ENCODE measurements around the gene FUT8.

The FUT8 gene

GRCh38 chr14:65728604-65729003 is 316.1 kb downstream of the FUT8 start:
- DNase-seq = no peak

- DNase-seq = no peak
These were observed 317.0 kb downstream of the FUT8 start for GRCh38 chr14:65729566-65729965.

- no peak for DNase-seq
These were observed 319.5 kb downstream of the FUT8 start for GRCh38 chr14:65731933-65732506.

DNA sequence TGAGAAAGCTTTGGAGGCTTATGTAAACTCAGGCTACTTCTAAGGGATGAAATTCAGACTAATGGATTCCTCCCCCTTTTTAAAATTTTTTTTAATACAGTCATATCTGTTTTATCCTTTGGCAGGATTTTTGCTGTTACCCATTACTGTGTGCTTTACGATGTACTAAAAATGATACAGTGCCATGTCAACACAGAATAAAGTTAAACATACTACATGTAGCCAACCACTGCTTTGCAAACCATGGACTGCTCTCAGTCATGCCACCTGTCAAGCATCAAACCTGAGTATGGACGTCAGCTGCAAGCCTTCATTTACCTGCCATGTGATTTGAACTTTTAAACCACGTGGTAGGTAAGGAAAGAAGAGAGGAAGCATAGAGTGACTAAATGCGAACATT is 325.8 kb downstream of the FUT8 start:
- DNase-seq = no peak

GRCh38 chr14:65745396-65746190 is 333.1 kb downstream of the FUT8 start:
- DNase-seq = no peak

DNA sequence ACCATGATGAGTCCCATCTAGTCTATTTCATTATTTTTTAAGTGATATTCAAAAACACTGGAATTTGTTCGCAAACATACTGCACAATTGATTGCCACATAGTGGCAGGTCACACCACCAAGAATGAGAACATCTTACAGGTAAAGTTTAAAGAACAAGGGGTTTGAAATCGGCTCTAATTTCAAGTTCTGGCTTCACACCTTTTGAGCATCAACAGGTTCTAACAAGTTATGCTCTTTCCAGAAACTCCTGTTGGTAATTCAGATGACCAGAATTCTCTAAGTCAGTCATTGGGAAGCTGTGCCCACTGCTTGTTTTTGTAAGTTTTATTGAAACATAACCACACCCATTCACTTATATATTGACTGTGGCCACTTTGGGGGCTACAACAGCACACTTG is 336.3 kb downstream of the FUT8 start:
- DNase-seq = no peak

GRCh38 chr14:65749287-65749686 is 336.8 kb downstream of the FUT8 start:
- DNase-seq = no peak

- no peak for DNase-seq
These were observed 338.4 kb downstream of the FUT8 start for GRCh38 chr14:65750906-65751305.

DNA sequence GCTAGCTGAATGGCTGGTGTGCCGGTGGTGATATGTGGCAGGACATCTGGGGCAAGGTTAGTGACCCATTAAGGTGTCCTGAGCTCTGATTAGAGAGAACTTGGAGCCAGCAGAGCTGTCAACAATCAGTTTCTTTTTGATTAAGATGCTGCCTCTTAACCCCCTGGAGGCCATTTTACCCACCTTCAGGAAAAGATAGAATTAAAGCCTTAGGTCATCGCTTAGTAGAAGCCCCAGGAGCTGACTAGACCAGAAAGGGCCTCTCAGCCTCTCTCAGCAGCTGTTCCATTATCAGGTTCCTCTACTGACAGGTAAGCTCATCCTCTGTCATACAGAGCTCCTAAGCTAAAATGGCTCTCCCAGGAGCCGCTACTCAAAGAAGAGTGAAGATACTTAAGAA is 339.0 kb downstream of the FUT8 start:
- no peak for DNase-seq

DNA sequence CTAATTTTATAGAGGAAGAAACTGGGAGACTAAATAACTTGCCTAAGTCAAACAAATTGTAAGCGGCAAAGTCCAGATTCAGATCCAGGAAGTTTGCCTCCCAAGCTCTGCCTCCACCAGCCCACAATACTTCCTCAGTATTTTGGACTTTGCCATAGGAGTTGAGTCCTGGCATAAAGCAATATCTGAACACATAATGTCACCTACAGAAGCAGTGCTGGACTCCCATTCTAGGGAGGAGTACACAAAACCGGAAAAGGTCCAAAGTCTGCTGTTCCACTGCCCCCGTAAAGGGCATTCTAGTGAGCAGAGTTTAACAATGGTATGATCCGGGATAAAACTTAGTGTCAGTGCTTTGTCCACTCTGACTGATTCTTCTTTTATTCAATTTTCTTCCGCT is 340.5 kb downstream of the FUT8 start:
- DNase-seq = no peak

- no peak for DNase-seq
These were observed 342.8 kb downstream of the FUT8 start for GRCh38 chr14:65755331-65755730.

DNA sequence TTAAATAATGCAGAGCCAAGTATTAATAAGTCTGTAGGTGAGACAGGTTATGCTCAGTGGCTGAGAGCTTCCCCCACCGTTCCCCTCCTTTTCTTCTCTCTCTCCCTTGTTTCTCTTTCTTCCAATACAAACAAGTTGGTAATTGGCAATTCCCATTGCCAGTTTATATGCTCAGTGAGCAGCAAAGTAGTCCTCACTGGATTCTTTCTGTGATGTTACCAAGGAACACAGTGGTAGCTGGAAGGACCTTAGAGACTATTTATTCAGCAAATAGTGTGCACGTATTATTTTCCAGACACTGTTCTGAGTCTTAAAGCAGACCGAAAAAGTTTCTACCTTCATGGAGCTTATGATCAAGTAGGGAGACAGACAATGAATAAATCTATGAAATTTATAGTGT is 344.4 kb downstream of the FUT8 start:
- DNase-seq = no peak

DNA sequence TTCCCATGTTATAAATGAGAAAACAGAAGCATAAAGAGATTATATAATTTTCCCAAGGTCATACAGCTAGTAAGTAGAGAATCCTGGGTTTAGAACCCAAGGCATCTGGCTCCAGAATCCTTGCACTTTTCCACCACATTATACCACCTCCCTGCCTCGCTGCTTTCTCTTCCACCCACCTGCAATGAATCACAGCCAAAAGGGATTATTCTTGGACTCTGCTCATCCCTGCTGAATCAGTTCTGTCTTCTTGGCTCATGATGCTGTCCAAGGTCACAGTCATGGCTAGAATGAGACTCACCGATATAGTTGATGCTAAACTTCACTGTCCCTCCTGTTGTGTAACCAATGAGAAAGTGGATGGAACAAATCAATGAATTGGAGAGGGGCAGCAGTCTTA is 356.6 kb downstream of the FUT8 start:
- no peak for DNase-seq

- no peak for DNase-seq
These were observed 358.2 kb downstream of the FUT8 start for GRCh38 chr14:65770681-65771080.

GRCh38 chr14:65771271-65771670 is 358.7 kb downstream of the FUT8 start:
- DNase-seq = no peak

DNA sequence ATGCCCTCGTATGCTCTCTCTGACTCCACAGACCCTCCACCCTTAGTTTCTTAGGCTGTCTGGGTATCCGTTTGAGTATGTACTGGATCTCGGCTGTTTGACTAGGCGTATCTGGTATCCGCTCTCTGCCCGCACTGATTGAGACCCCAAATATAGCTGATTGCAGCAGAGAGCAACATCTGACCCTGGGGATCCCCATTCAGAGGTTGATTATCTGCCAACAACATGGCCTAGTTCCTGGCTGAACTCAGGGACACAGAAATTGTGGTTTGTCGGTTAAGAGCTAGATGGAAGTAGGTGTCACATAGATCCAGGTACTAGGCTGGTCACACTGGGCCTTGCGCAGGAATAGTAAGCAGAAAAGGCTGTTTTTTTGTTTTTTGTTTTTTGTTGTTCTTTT is 359.9 kb downstream of the FUT8 start:
- no peak for DNase-seq

GRCh38 chr14:65772921-65773574 is 360.5 kb downstream of the FUT8 start:
- no peak for DNase-seq

GRCh38 chr14:65774041-65774440 is 361.5 kb downstream of the FUT8 start:
- DNase-seq = no peak

GRCh38 chr14:65776193-65776852 is 363.8 kb downstream of the FUT8 start:
- DNase-seq = no peak

GRCh38 chr14:65780566-65780965 is 368.0 kb downstream of the FUT8 start:
- DNase-seq = no peak

DNA sequence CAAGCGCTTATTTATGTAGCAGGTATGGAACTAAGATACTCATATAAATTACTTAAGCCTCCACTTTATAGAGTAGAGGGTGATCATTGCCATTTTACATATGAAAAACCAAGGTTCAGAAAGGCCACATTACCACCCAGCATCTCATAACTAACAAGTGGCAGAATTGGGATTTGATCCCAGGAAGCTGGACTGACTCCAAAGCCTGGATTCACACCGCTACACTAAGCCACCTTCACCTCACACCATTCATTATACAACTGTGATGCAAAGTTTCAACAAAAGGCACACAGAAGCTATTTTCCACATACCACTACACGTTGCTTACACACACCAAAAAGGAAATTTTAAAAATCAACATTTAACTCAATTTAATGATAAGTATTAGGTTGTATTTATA is 370.6 kb downstream of the FUT8 start:
- no peak for DNase-seq

DNA sequence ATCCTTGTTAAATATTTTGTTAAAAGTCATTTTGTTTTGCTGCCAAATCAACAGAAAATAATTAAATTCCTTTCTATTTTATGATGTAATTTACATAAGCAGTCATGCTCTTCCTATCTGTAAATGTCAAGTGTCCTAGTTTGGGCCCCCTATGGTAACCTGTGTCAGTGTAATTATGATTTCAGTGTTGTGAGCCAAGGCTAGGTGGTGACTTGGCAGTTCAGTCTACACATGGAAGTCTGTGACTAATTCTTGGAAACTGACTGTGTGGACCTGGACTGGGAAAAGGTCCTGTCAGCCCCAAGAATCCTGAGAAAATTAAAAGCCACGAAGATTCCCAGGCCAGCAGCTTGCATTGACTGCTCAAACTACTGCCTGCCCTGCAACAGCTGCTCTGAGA is 371.0 kb downstream of the FUT8 start:
- DNase-seq = no peak

- no peak for DNase-seq
These were observed 372.0 kb downstream of the FUT8 start for GRCh38 chr14:65784574-65784973.

GRCh38 chr14:65787461-65787860 is 374.9 kb downstream of the FUT8 start:
- no peak for DNase-seq

Data from activated naive CD4-positive, alpha-beta T cell treated with anti-CD3 and anti-CD28 coated beads, Interleukin-2, amount 50 U/mL, for 16 hours (primary cell).